ENCODE results near the gene MAPKBP1.

DNA sequence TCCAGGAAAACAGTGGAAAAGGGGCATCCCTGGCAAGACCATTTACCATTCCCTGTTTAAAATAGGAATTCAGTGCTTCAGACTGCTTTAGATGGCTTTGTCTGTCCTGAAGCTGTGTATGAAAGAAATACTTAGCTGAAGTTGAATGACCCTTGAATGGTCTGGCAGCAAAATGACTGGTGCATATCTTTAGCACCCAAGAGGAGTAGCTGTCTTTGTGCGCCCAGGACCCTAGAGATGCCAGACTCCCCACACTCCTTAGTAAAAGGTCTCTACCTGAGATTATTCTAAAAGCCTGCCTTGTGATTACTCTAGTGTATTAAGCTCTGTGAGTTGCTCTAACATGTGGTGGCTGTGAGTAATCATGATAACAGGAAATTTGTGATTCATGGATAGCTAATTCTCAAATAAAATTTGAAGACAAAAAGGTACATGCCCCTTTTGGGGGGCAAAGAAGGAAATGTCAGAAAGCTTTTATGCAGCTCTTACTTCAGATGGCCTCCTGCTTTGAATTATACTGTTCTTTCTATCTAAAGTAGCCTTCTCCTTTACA, 3.2 kb downstream of the MAPKBP1 start:
- TF ChIP-seq ZNF384 (IDR thresholded peaks at IDR 0.05) (no peak), SP1 (IDR thresholded peaks at IDR 0.05) (no peak), FOXK2 (IDR thresholded peaks at IDR 0.05) (no peak), ELF4 (IDR thresholded peaks at IDR 0.05) (no peak), FOXA1 (IDR thresholded peaks at IDR 0.05) (no peak), ARNT (IDR thresholded peaks at IDR 0.05) (no peak), L3MBTL2 (conservative IDR thresholded peaks at IDR 0.05) (no peak), NFRKB (IDR thresholded peaks at IDR 0.05) (no peak), FOXM1 (IDR thresholded peaks at IDR 0.05; ENCODE audit: borderline replicate concordance) (no peak), CTBP1 (IDR thresholded peaks at IDR 0.05; ENCODE audit: borderline replicate concordance) (no peak), BHLHE40 (IDR thresholded peaks at IDR 0.05; ENCODE audit: borderline replicate concordance) (no peak), HDGF (IDR thresholded peaks at IDR 0.05; ENCODE audit: borderline replicate concordance) (no peak)
- TF ChIP-seq, protein P1, sequence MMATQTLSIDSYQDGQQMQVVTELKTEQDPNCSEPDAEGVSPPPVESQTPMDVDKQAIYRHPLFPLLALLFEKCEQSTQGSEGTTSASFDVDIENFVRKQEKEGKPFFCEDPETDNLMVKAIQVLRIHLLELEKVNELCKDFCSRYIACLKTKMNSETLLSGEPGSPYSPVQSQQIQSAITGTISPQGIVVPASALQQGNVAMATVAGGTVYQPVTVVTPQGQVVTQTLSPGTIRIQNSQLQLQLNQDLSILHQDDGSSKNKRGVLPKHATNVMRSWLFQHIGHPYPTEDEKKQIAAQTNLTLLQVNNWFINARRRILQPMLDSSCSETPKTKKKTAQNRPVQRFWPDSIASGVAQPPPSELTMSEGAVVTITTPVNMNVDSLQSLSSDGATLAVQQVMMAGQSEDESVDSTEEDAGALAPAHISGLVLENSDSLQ (IDR thresholded peaks at IDR 0.05) = no peak

All from HEK293T (cell line).